Tibial nerve (tissue), 4 donors: ENCODE data around the gene SPINT2.

Experiments
- EP300 ChIP-seq, 2 donors: sonication (generic); formaldehyde crosslinking; IDR thresholded peaks; one replicate each; pipeline ENCODE4 v1.6.1; 2017; ENCODE audit warnings: antibody characterized with exemption in 2 of 2, mild to moderate bottlenecking in 1 of 2
- POLR2A ChIP-seq, 2 donors: fragments of 450-650 bp; IDR thresholded peaks; one replicate each; pipeline ENCODE4 v1.6.1; 2017; ENCODE audit warnings: antibody characterized with exemption in 2 of 2, mild to moderate bottlenecking in 2 of 2, moderate library complexity in 2 of 2
- TF ChIP-seq, protein P1 (sequence below), 5 experiments: fragments of 200-600 bp in 3 of 5; fragments of 450-650 bp in 2 of 5; sonication (generic) in 3 of 5; IDR thresholded peaks; one replicate each; pipeline ENCODE4 v1.5.1; 2016 to 2019; ENCODE audit warnings: antibody characterized with exemption in 5 of 5, mild to moderate bottlenecking in 3 of 5, moderate library complexity in 2 of 5

DNA sequence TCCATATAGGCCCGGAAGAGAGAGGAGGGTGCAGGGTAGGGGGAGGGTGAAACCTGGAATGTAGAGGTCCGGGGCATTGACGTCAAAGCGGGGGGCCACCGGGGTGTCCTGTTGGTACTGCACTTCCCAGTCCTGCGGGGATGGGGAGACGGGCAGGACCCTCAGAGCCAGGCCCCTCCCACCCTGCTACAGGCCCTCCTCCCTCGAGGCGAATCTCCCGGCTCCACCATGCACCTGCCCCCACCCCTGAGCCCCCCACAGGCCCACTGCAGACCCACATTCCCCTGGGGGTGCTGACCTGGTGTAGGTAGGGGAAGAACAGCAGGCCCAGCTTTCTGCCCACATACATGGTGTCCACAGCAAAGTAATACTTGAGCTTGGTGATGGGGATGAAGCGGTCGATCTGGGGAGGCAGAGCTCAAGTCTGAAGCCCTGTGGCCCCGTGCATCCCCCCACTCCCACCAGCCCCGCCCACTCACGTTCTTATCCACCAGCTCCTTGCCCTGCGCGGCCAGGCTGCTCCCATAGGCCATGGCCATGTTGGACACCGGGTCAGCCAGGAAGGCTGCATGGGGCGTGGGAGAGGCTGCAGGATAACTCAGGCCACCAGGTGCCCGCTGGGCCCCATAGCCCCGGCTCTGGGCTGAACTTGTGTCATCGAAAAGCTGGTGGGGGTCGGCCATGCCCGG lies 44.7 kb downstream of the SPINT2 start:
- TF ChIP-seq, protein P1, sequence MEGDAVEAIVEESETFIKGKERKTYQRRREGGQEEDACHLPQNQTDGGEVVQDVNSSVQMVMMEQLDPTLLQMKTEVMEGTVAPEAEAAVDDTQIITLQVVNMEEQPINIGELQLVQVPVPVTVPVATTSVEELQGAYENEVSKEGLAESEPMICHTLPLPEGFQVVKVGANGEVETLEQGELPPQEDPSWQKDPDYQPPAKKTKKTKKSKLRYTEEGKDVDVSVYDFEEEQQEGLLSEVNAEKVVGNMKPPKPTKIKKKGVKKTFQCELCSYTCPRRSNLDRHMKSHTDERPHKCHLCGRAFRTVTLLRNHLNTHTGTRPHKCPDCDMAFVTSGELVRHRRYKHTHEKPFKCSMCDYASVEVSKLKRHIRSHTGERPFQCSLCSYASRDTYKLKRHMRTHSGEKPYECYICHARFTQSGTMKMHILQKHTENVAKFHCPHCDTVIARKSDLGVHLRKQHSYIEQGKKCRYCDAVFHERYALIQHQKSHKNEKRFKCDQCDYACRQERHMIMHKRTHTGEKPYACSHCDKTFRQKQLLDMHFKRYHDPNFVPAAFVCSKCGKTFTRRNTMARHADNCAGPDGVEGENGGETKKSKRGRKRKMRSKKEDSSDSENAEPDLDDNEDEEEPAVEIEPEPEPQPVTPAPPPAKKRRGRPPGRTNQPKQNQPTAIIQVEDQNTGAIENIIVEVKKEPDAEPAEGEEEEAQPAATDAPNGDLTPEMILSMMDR (IDR thresholded peaks at IDR 0.05) = no peak
- no peak for TF ChIP-seq EP300 (IDR thresholded peaks at IDR 0.05)
- no peak for TF ChIP-seq POLR2A (IDR thresholded peaks at IDR 0.05)
